ENCODE data around the gene KCTD8. TPM values are rescaled to one million over a fixed set of nuclear protein-coding genes. Genes with fewer than 3 reads are reported as not detected.

The KCTD8 gene
- total RNA-seq, 1 experiment from 2014 or later: not detected

GRCh38 chr4:44326741-44327140 lies 121.9 kb downstream of the KCTD8 start:
- no peak overlapping the region for H2AFZ ChIP-seq (ENCODE audit: low read depth, low read length, poor library complexity, severe bottlenecking)
- RAD21 ChIA-PET (ENCODE audit: low non-redundant PET in 1 of 2, low total read pairs in 2 of 2, uncharacterized antibody in 2 of 2, unreplicated experiment in 2 of 2): no interaction called here
- H3K79me2 ChIP-seq (ENCODE audit: insufficient read depth, low read length): no peaks in the 10 kb centered on the region
- H4K20me1 ChIP-seq (ENCODE audit: insufficient read depth): no peaks in the 10 kb centered on the region
- no TSS peak for BruUV-seq (replicated peaks)
- H3K36me3 ChIP-seq (ENCODE audit: control insufficient read depth in 1 of 2, insufficient read depth in 2 of 2, low read length in 2 of 2): no peaks in the 10 kb centered on the region
- H3K9ac ChIP-seq (ENCODE audit: low read length): no peak overlapping the region
- TF ChIP-seq, protein P1, sequence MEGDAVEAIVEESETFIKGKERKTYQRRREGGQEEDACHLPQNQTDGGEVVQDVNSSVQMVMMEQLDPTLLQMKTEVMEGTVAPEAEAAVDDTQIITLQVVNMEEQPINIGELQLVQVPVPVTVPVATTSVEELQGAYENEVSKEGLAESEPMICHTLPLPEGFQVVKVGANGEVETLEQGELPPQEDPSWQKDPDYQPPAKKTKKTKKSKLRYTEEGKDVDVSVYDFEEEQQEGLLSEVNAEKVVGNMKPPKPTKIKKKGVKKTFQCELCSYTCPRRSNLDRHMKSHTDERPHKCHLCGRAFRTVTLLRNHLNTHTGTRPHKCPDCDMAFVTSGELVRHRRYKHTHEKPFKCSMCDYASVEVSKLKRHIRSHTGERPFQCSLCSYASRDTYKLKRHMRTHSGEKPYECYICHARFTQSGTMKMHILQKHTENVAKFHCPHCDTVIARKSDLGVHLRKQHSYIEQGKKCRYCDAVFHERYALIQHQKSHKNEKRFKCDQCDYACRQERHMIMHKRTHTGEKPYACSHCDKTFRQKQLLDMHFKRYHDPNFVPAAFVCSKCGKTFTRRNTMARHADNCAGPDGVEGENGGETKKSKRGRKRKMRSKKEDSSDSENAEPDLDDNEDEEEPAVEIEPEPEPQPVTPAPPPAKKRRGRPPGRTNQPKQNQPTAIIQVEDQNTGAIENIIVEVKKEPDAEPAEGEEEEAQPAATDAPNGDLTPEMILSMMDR (IDR thresholded peaks at IDR 0.05 in 2 of 3, conservative IDR thresholded peaks at IDR 0.05 in 1 of 3; ENCODE audit: borderline replicate concordance in 1 of 3, insufficient read depth in 1 of 3, low read depth in 2 of 3, low read length in 2 of 3): no peak
- no peak for TF ChIP-seq JUND (IDR thresholded peaks at IDR 0.05)
- no peak for TF ChIP-seq SRF (IDR thresholded peaks at IDR 0.05; ENCODE audit: low read depth)
- TF ChIP-seq POLR2AphosphoS5 (IDR thresholded peaks at IDR 0.05; ENCODE audit: low read depth, low read length): no peak
- TF ChIP-seq SP1 (IDR thresholded peaks at IDR 0.05; ENCODE audit: low read depth): no peak
- no peak for TF ChIP-seq ATF3 (IDR thresholded peaks at IDR 0.05)
- TF ChIP-seq YY1 (IDR thresholded peaks at IDR 0.05; ENCODE audit: extremely low read depth, insufficient replicate concordance, low read depth, low read length): no peak
- no peak for TF ChIP-seq EZH2phosphoT487 (IDR thresholded peaks at IDR 0.05; ENCODE audit: borderline replicate concordance)
- no peak for TF ChIP-seq TCF7L2 (IDR thresholded peaks at IDR 0.05; ENCODE audit: borderline replicate concordance, extremely low read depth, insufficient read depth, insufficient read length)
- no peak for TF ChIP-seq ZBTB33 (IDR thresholded peaks at IDR 0.05; ENCODE audit: extremely low read depth, insufficient replicate concordance, low read length)
- TF ChIP-seq ZFX (IDR thresholded peaks at IDR 0.05): no peak
- TF ChIP-seq REST (IDR thresholded peaks at IDR 0.05; ENCODE audit: low read depth): no peak
- no peak for TF ChIP-seq POLR2A (IDR thresholded peaks at IDR 0.05; ENCODE audit: borderline replicate concordance, extremely low read depth, insufficient read depth, insufficient read length)
- TF ChIP-seq ELF1 (IDR thresholded peaks at IDR 0.05; ENCODE audit: borderline replicate concordance, low read depth): no peak
- TF ChIP-seq, protein P2, sequence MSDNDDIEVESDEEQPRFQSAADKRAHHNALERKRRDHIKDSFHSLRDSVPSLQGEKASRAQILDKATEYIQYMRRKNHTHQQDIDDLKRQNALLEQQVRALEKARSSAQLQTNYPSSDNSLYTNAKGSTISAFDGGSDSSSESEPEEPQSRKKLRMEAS (IDR thresholded peaks at IDR 0.05): no peak
- no peak for TF ChIP-seq ZNF274 (IDR thresholded peaks at IDR 0.05; ENCODE audit: low read depth, low read length)
- TF ChIP-seq RAD21 (IDR thresholded peaks at IDR 0.05; ENCODE audit: low read depth): no peak
- H3K9me3 ChIP-seq (ENCODE audit: control insufficient read depth in 1 of 2, insufficient read depth in 1 of 2, low read depth in 1 of 2, low read length in 2 of 2): peaks cover 0 to 6% of the 10 kb centered on the region in 2 experiments; a peak in 2 of 4 replicates
- POLR2A ChIA-PET: no interaction called here
- H3K27ac ChIP-seq (ENCODE audit: low read depth, low read length): no peak overlapping the region
- intact Hi-C loops (cut with micrococcal nuclease): no loop called here
- DNase-seq (ENCODE audit: low read depth, low spot score) (no peak), ATAC-seq (no peak)
- H3K9me2 ChIP-seq (ENCODE audit: insufficient read depth): no peaks in the 10 kb centered on the region
- CTCF ChIA-PET: no interaction called here
- no peaks in the 10 kb centered on the region for H3K4me1 ChIP-seq (ENCODE audit: control insufficient read depth in 1 of 2, insufficient read depth in 2 of 2, low read length in 2 of 2)
- H3K4me2 ChIP-seq (ENCODE audit: low read length): no peak overlapping the region
- no peaks in the 10 kb centered on the region for H3K27me3 ChIP-seq (ENCODE audit: insufficient read depth, low read length)
- no peak overlapping the region for H3K4me3 ChIP-seq (replicated peaks in 1 of 2; ENCODE audit: low read depth in 1 of 2, low read length in 2 of 2)

Data from HCT116 (cell line).